HG03378 (cell line): ENCODE measurements around the gene CYBB.

Experiments used
- ATAC-seq: cut with Tn5 transposase; IDR thresholded peaks from one replicate; pipeline ENCODE4 v1.9.1; 2021; ENCODE audit warnings: mild to moderate bottlenecking, moderate library complexity; ENCODE audit not compliant: unreplicated experiment

The CYBB gene

DNA sequence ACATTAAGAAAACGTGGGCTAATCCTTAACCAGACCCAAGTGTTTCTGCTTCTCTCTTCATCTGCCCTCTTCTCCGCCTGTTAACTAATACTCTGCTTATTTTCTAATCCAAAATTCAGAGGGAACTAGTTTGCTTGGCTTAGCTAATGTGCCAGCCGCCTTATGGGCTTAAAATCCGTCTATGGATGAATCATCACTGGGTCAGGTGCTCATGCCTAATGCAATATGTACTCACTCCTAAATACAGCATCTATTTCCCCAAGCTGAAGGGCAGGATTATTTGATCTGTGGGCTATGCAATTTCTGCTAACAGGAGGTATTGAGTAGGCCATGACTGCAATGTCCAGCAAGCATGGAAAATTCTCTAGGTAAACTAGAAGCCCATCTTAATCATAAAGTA lies 55.1 kb downstream of the CYBB start:
- ATAC-seq = no peak

DNA sequence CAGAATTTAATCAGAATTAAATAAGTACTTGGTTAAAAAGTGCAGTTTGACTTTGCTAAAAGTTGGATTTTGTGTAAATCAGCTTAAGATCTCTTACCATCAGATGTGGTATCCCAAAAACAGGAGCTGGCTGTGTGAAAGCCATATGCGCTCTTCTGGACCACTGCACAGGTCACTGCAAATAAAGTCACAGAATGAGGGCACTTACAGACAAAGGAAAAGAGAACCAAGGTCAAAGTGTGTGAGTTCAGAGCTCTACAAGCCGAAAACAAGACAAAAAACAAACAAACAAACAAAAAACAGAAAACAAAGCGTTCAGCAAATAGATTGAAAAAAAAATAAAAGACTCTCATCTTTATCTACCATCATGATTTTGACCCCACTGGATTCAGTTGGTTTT lies 61.1 kb downstream of the CYBB start:
- ATAC-seq = no peak

GRCh38 chrX:37844622-37845021 lies 64.8 kb downstream of the CYBB start:
- ATAC-seq = no peak

- no peak for ATAC-seq
Measured at GRCh38 chrX:37846141-37846540, 66.3 kb downstream of the CYBB start.

GRCh38 chrX:37846558-37846933 lies 66.7 kb downstream of the CYBB start:
- no peak for ATAC-seq

GRCh38 chrX:37846934-37847732 lies 67.3 kb downstream of the CYBB start, which contains the start of gene DYNLT3:
DYNLT3 (minus strand) TSS chrX:37847571; CDS start chrX:37847510, 61 bp downstream.
- ATAC-seq = peak; percentile 94

GRCh38 chrX:37847733-37848197 lies 67.9 kb downstream of the CYBB start:
- ATAC-seq = no peak

DNA sequence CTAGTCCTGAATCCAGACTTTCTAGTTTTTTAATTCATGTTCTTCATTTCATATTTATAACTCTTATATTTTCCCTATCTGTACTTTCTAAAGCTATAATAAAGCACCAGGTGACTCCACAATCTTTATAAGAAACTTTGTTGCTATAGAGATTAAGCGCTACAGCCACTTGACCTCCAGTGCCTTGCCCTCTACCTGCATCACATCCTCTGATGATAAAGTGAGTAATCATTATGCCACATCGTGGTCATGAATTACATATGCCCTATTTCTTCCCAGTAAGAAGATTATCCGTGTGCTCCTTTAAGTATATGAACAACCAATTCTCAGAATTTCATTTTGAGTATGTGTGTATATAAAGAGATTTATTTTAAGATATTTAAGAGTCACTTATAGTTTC lies 74.3 kb downstream of the CYBB start:
- ATAC-seq = no peak

- ATAC-seq = no peak
Measured at GRCh38 chrX:37854748-37855147, 74.9 kb downstream of the CYBB start.

DNA sequence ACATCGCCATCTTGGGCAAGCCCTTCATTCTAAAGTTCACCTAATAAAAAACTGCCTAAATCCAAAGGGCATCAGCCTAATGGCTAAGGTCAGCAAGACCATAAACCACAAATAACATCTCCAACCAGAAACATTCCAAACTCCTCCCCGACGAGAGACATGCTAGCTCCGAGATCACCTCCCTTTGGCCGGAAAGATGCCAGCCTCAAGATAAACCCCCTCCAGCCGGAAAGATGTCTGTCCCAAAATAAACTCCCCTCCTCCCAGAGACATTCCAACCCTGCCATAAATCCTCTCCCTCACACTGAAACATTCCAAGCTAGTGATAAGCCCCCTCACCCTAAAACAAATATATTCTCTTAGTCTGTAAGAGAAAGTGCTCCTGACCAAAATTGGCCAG lies 80.9 kb downstream of the CYBB start:
- no peak for ATAC-seq

DNA sequence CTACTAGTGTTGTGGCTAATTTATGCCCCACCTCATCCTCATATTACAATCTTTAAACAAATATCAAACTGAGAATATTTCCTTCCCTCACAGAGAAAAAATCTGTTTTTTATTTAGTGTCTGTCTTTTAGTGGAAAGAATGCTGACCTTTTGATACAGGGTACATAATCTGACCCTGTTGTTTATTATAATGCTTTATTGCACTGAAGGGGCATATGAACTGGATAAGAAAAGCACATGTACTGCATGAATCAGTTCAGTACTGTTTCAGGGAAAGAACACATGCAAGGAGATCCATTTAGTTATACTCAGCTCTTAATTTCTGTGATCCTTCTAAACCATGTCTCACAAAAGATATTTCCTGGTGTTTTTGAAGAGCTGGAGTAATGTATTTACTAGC lies 83.0 kb downstream of the CYBB start:
- no peak for ATAC-seq
